Smooth muscle cell (in vitro differentiated cells): ENCODE measurements around the gene MRNIP. TPM values are rescaled to one million over a fixed set of nuclear protein-coding genes. Genes with fewer than 3 reads are reported as not detected.

Experiments
- DNase-seq: peaks from one replicate; lab custom pipeline; 2025; ENCODE audit not compliant: unreplicated experiment; lab: John Stamatoyannopoulos, UW
- H2AFZ ChIP-seq: fragments of 200-600 bp; sonication (generic); 2 replicates; pipeline ENCODE4 v1.6.0; 2016; ENCODE audit warnings: antibody characterized with exemption, low read depth, mild to moderate bottlenecking
- H3F3A ChIP-seq: fragments of 200-600 bp; sonication (generic); 2 replicates; pipeline ENCODE4 v1.6.0; 2017; ENCODE audit warnings: antibody characterized with exemption, low read depth
- H3K27ac ChIP-seq: fragments of 200-600 bp; sonication (generic); 2 replicates; pipeline ENCODE4 v1.5.1; 2016; ENCODE audit warnings: low read depth, mild to moderate bottlenecking
- H3K27me3 ChIP-seq: fragments of 200-600 bp; sonication (generic); 2 replicates; pipeline ENCODE4 v1.6.1; 2016; ENCODE audit warnings: low read depth, mild to moderate bottlenecking
- H3K36me3 ChIP-seq: fragments of 200-600 bp; sonication (generic); 2 replicates; pipeline ENCODE4 v1.5.1; 2016; ENCODE audit warnings: low read depth
- H3K4me1 ChIP-seq: fragments of 200-600 bp; sonication (generic); 2 replicates; pipeline ENCODE4 v1.5.1; 2016; ENCODE audit warnings: low read depth
- H3K4me2 ChIP-seq: fragments of 200-600 bp; sonication (generic); 2 replicates; pipeline ENCODE4 v1.6.0; 2016; ENCODE audit warnings: mild to moderate bottlenecking
- H3K4me3 ChIP-seq: fragments of 200-600 bp; sonication (generic); 2 replicates; pipeline ENCODE4 v1.5.1; 2016; ENCODE audit warnings: mild to moderate bottlenecking
- H3K79me2 ChIP-seq: fragments of 200-600 bp; sonication (generic); 2 replicates; pipeline ENCODE4 v1.6.0; 2016; ENCODE audit warnings: low read depth, mild to moderate bottlenecking
- H3K9ac ChIP-seq: fragments of 200-600 bp; sonication (generic); 2 replicates; pipeline ENCODE4 v1.6.0; 2016; ENCODE audit warnings: low read depth
- H3K9me3 ChIP-seq: fragments of 200-600 bp; sonication (generic); replicated peaks from 2 replicates; pipeline ENCODE4 v1.5.1; 2016; ENCODE audit warnings: low read depth
- H4K20me1 ChIP-seq: fragments of 200-600 bp; sonication (generic); 2 replicates; pipeline ENCODE4 v1.6.0; 2016; ENCODE audit warnings: low read depth
- WGBS: methylation state at CpG from one replicate; pipeline ENCODE4 v1.1.7; 2016; ENCODE audit warnings: low lambda C conversion rate; 5-methylcytosine and 5-hydroxymethylcytosine counted together
- polyA plus RNA-seq: library from polyadenylated mRNA; unstranded; fragments of >200 nt; fragmentation: Nextera tagmentation; extraction: Ambion mirVana; gene quantifications from 2 replicates; pipeline ENCODE4 v1.2.1, GENCODE V29; 2016
- total RNA-seq: library from RNA; depleted of rRNA; stranded (reverse); fragments of >200 nt; gene quantifications from 2 replicates; pipeline ENCODE4 v1.2.3, GENCODE V29; 2014
- TF ChIP-seq, protein P1 (sequence below): fragments of 200-600 bp; sonication (generic); IDR thresholded peaks from 2 replicates; pipeline ENCODE4 v1.5.1; 2017; ENCODE audit warnings: borderline replicate concordance, mild to moderate bottlenecking, antibody characterized with exemption; ENCODE audit not compliant: insufficient read depth, poor library complexity, severe bottlenecking

MRNIP gene
- total and polyA plus RNA-seq, 2 experiments from 2014 or later = 11.9 to 16.5 TPM

DNA sequence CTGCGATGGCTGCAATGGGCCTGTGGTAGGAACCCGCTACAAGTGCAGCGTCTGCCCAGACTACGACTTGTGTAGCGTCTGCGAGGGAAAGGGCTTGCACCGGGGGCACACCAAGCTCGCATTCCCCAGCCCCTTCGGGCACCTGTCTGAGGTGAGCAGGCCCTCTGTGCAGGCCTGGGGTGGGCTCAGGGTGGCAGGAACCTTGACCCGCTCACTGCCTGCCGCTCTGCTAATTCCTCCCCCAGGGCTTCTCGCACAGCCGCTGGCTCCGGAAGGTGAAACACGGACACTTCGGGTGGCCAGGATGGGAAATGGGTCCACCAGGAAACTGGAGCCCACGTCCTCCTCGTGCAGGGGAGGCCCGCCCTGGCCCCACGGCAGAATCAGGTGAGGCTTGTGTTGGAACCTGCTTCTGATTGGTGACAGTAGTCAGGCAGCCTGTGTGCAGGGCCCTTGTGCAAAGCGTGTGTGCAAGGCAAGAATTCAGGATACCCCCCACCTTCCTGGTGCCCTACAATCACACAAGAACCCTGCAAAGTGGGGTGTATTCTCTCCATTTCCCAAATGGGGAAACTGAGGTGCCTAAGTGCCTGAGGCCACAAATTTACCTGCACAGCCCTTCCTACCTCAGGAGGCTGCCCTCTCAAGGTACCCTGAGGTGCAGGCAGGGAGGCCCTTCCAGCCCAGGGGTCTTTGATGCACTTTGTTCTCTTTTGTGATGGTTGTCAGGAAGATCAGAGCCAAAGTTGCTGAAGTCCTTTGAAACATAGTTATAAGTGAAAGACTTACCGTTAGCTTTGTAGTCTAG, 34.5 kb downstream of the MRNIP start:
- peaks cover 41% of the 10 kb centered on the region for H3K79me2 ChIP-seq
- 97% methylated on average over 22 of the region's 22 CpGs for WGBS
- H3K27ac ChIP-seq = no peak overlapping the region
- H3K4me3 ChIP-seq = no peak overlapping the region
- peaks cover 24% of the 10 kb centered on the region for H3K4me1 ChIP-seq
- no peak overlapping the region for H3K4me2 ChIP-seq
- H3K36me3 ChIP-seq = peaks cover 5% of the 10 kb centered on the region
- no peaks in the 10 kb centered on the region for H3K9me3 ChIP-seq
- TF ChIP-seq, protein P1, sequence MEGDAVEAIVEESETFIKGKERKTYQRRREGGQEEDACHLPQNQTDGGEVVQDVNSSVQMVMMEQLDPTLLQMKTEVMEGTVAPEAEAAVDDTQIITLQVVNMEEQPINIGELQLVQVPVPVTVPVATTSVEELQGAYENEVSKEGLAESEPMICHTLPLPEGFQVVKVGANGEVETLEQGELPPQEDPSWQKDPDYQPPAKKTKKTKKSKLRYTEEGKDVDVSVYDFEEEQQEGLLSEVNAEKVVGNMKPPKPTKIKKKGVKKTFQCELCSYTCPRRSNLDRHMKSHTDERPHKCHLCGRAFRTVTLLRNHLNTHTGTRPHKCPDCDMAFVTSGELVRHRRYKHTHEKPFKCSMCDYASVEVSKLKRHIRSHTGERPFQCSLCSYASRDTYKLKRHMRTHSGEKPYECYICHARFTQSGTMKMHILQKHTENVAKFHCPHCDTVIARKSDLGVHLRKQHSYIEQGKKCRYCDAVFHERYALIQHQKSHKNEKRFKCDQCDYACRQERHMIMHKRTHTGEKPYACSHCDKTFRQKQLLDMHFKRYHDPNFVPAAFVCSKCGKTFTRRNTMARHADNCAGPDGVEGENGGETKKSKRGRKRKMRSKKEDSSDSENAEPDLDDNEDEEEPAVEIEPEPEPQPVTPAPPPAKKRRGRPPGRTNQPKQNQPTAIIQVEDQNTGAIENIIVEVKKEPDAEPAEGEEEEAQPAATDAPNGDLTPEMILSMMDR = no peak
- H3K27me3 ChIP-seq = no peaks in the 10 kb centered on the region
- peaks cover 80% of the 10 kb centered on the region for H4K20me1 ChIP-seq
- peaks cover 12% of the 10 kb centered on the region for H3F3A ChIP-seq
- no peak overlapping the region for H3K9ac ChIP-seq
- DNase-seq = no peak
- H2AFZ ChIP-seq = no peak overlapping the region

DNA sequence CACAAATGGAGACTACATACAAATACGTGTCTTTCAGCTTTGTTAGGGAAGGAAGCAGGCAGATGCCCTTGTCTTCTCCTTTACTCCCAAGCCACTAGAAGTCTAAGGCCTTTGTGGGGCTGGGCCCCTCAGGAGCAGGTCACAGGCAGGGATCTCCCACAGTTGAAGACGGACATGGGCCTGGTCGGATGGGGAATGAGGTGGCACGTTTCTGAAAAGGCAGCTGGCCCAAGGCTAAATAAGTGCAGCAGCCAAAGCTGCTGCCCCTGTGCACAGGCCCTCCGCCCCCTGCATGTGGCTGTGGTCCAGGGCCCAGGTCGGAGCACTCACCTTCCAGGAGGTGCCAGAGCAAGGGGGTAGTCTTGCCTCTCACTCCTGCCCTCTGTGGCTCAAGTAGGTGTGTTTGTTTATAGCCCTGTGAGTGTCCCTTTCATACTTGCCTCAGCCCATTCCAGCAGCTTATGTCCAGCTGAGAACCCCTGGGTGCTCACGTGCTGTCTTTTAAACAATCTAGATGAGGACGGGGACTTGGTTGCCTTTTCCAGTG, 36.1 kb downstream of the MRNIP start:
- H3K4me3 ChIP-seq = peak overlapping the region; percentile 95
- peaks cover 29% of the 10 kb centered on the region for H3K79me2 ChIP-seq

DNA sequence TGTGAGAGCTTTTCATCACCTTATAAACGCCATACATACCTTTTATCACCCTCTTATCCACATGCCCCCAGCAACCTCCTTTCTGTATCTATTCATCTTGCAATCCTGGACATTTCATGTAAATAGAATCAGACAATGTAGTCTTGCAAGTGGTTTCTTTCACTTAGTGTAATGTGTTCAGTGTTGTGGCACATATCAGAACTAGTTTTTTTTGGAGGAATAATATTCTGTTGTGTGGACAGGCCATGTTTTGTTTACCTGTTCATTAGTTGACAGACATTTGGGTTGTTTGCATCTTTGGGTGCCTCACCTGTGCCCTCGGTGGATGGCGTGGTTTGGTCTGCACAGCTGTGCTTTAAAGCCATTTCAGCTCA, 36.6 kb downstream of the MRNIP start:
- H3K9ac ChIP-seq = peak overlapping the region; percentile 99
- no peak overlapping the region for H3K27ac ChIP-seq
- 80% methylated on average over 3 of the region's 3 CpGs for WGBS
- no peak for DNase-seq
- H3F3A ChIP-seq = peaks cover 23% of the 10 kb centered on the region
- no peaks in the 10 kb centered on the region for H3K9me3 ChIP-seq
- TF ChIP-seq, protein P1 = no peak
- peaks cover 29% of the 10 kb centered on the region for H3K79me2 ChIP-seq
- peaks cover 59% of the 10 kb centered on the region for H4K20me1 ChIP-seq
- peak overlapping the region; percentile 95 for H3K4me3 ChIP-seq
- no peak overlapping the region for H2AFZ ChIP-seq
- peaks cover 5% of the 10 kb centered on the region for H3K36me3 ChIP-seq
- H3K4me1 ChIP-seq = peaks cover 36% of the 10 kb centered on the region
- H3K4me2 ChIP-seq = peak overlapping the region; percentile 96
- H3K27me3 ChIP-seq = no peaks in the 10 kb centered on the region

More for the DNA sequence above, 36.1 kb downstream of the MRNIP start:
- Histone ChIP-seq H3K27ac (no peak overlapping the region), H3K4me1 (peaks cover 33% of the 10 kb centered on the region), H4K20me1 (peaks cover 64% of the 10 kb centered on the region), H3K27me3 (no peaks in the 10 kb centered on the region), H3F3A (peaks cover 20% of the 10 kb centered on the region), H2AFZ (no peak overlapping the region), H3K36me3 (peaks cover 5% of the 10 kb centered on the region), H3K9me3 (no peaks in the 10 kb centered on the region), H3K9ac (no peak overlapping the region), H3K4me2 (peak overlapping the region; percentile 96)
- TF ChIP-seq, protein P1 = no peak
- WGBS = 79% methylated on average over 8 of the region's 8 CpGs
- no peak for DNase-seq
